Endothelial cell of umbilical vein (primary cell): Measurements from ENCODE around the gene FRMD4A. TPM values are rescaled to one million over a fixed set of nuclear protein-coding genes. Genes with fewer than 3 reads are reported as not detected.

Experiments
- BruUV-seq: library from RNA; stranded (reverse); fragments of 400-500 nt; replicated peaks from 2 replicates; lab custom pipeline; 2021; lab: Mats Ljungman, UMichigan
- CTCF ChIA-PET: fragments of 300-600, 350-600 bp; sonication (Branson Sonifier 250); formaldehyde crosslinking; loops from one replicate; lab custom pipeline; 2021; ENCODE audit warnings: antibody characterized with exemption, inconsistent platforms; lab: Charles Lee
- POLR2A ChIA-PET: fragments of 300-600, 350-600 bp; sonication (Branson Sonifier 250); formaldehyde crosslinking; loops from one replicate; lab custom pipeline; 2021; ENCODE audit warnings: antibody characterized with exemption, inconsistent platforms; lab: Charles Lee
- DNase-seq: peaks from one replicate; pipeline ENCODE4 v3.0.0-alpha.2; 2011; ENCODE audit warnings: low read depth, low spot score
- FAIRE-seq: peaks from 2 replicates; lab custom pipeline; 2011; peaks lifted over from hg19 to GRCh38; lab: Jason Lieb, UNC
- H2AFZ ChIP-seq: 2 replicates; pipeline ENCODE4 v1.6.0; 2012; ENCODE audit warnings: low read depth, low read length, control low read depth, inconsistent platforms
- H3K27ac ChIP-seq: 2 replicates; pipeline ENCODE4 v1.5.1; 2011; ENCODE audit warnings: low read depth, mild to moderate bottlenecking, control low read depth, low read length, moderate library complexity; ENCODE audit not compliant: insufficient read depth
- H3K27me3 ChIP-seq, 2 experiments: 2 replicates each; pipeline versions ENCODE4 v1.6.0 to v1.6.1; 2011; ENCODE audit warnings: low read length in 2 of 2, mixed read lengths in 1 of 2; ENCODE audit not compliant: control insufficient read depth in 2 of 2, insufficient read depth in 2 of 2
- H3K36me3 ChIP-seq, 2 experiments: 2 replicates in 1 of 2; 3 replicates in 1 of 2; pipeline ENCODE4 v1.5.1; 2011; ENCODE audit warnings: low read length in 2 of 2, mild to moderate bottlenecking in 1 of 2, moderate library complexity in 1 of 2; ENCODE audit not compliant: control insufficient read depth in 2 of 2, insufficient read depth in 2 of 2; ENCODE audit errors: extremely low read depth in 1 of 2
- H3K4me1 ChIP-seq: 3 replicates; pipeline ENCODE4 v1.5.1; 2011; ENCODE audit warnings: mild to moderate bottlenecking, low read length; ENCODE audit not compliant: control insufficient read depth, insufficient read depth; ENCODE audit errors: extremely low read depth
- H3K4me2 ChIP-seq: 2 replicates; pipeline ENCODE4 v1.6.1; 2011; ENCODE audit warnings: low read length, control low read depth, mixed read lengths; ENCODE audit not compliant: insufficient read depth
- H3K4me3 ChIP-seq, 3 experiments: fragments of 200-600 bp in 1 of 3; sonication (generic), shearing (Covaris generic) in 1 of 3; replicated peaks in 1 of 3; 2 replicates each; pipeline ENCODE4 v1.5.1; 2011 to 2016; ENCODE audit warnings: control low read depth in 3 of 3, low read length in 3 of 3, mild to moderate bottlenecking in 2 of 3, inconsistent platforms in 1 of 3, low read depth in 1 of 3, moderate library complexity in 1 of 3; ENCODE audit not compliant: insufficient read depth in 1 of 3
- H3K79me2 ChIP-seq: 2 replicates; pipeline ENCODE4 v1.6.0; 2012; ENCODE audit warnings: low read length, inconsistent platforms; ENCODE audit not compliant: control insufficient read depth, insufficient read depth
- H3K9ac ChIP-seq: replicated peaks from 2 replicates; pipeline ENCODE3; 2011; ENCODE audit warnings: low read length, control low read depth; ENCODE audit not compliant: insufficient read depth; ENCODE audit errors: extremely low read depth
- H3K9me1 ChIP-seq: replicated peaks from 3 replicates; pipeline ENCODE4 v1.6.0; 2011; ENCODE audit warnings: mild to moderate bottlenecking, low read length; ENCODE audit not compliant: control insufficient read depth, insufficient read depth; ENCODE audit errors: extremely low read depth
- H3K9me3 ChIP-seq: replicated peaks from 2 replicates; pipeline ENCODE4 v1.5.1; 2012; ENCODE audit warnings: low read length, inconsistent platforms; ENCODE audit not compliant: control insufficient read depth, insufficient read depth
- H4K20me1 ChIP-seq: replicated peaks from 2 replicates; pipeline ENCODE3; 2011; ENCODE audit warnings: mild to moderate bottlenecking, low read length; ENCODE audit not compliant: control insufficient read depth, insufficient read depth; ENCODE audit errors: extremely low read depth
- GATA2 ChIP-seq: IDR thresholded peaks from 2 replicates; pipeline ENCODE4 v1.7.0; 2011; ENCODE audit warnings: low read depth, mild to moderate bottlenecking, moderate library complexity, mixed read lengths, low read length; ENCODE audit not compliant: insufficient read length, insufficient read depth
- JUN ChIP-seq: IDR thresholded peaks from 2 replicates; pipeline ENCODE4 v1.6.1; 2011; ENCODE audit warnings: borderline replicate concordance, low read depth; ENCODE audit not compliant: insufficient read length, insufficient read depth
- MAX ChIP-seq: IDR thresholded peaks from 2 replicates; pipeline ENCODE4 v1.6.1; 2011; ENCODE audit not compliant: insufficient read depth, insufficient read length
- MYC ChIP-seq: IDR thresholded peaks from one replicate; pipeline ENCODE4 v1.6.1; 2011; ENCODE audit warnings: mild to moderate bottlenecking, low read depth, low read length
- POLR2A ChIP-seq: IDR thresholded peaks from 2 replicates; pipeline ENCODE4 v1.6.1; 2012; ENCODE audit warnings: low read depth, mild to moderate bottlenecking, control low read depth, low read length
- POLR2AphosphoS5 ChIP-seq: IDR thresholded peaks from 2 replicates; pipeline ENCODE4 v1.6.1; 2012; ENCODE audit warnings: low read depth, mild to moderate bottlenecking, control low read depth, low read length, moderate library complexity; ENCODE audit not compliant: insufficient read depth
- dilution Hi-C: fragments of 300-500 bp; cut with MboI; formaldehyde crosslinking; loops from one replicate; pipeline ENCODE4 v1.15.0; 2019; ENCODE audit warnings: low sequenced_read_pairs; ENCODE audit not compliant: extremely low pct_ligation_motif_present
- intact Hi-C: fragments of 100-400 bp; cut with micrococcal nuclease; formaldehyde crosslinking; loops from one replicate; pipeline ENCODE4 v1.10.0; 2022
- polyA plus RNA-seq, 4 experiments: library from polyadenylated mRNA; depleted of rRNA in 3 of 4; stranded (reverse) in 3 of 4; unstranded in 1 of 4; fragments of >200 nt; gene quantifications; 2 replicates each; pipeline versions ENCODE4 v1.2.1 to v1.2.3, GENCODE V29; 2011 to 2012; ENCODE audit warnings: missing spikeins in 1 of 4
- total RNA-seq: library from RNA; stranded (reverse); gene quantifications from 2 replicates; pipeline ENCODE4 v1.2.3, GENCODE V29; 2021

FRMD4A gene
- total and polyA plus RNA-seq, 2 donors (not counting 3 experiments of a cell fraction or from before 2014, with no cell fraction given), result 123 to 148 TPM

- intact Hi-C loops, result loop anchor here (5.0 kb wide), 1 partner anchor 50 kb away; no protein-coding TSS in a partner anchor
These were observed 218.7 kb downstream of the FRMD4A start for GRCh38 chr10:14112056-14112455.

DNA sequence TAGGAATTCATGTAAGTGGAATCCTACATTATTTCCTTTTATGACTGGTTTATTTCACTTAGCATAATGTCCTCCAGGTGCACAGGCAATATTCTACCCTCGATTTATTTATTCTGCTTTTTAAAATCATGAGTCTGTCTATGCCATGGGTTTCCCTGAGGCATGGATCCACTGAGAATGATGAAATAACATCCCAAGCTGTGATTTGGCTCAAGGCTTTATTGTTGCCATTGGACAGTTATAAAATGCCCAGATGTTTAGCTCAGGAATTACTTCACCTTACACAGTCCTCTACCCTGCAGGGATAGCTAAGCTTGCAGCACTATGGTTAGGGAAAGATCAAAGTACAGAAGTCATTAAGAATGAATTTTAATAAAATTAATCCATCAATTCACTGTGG is 219.5 kb downstream of the FRMD4A start:
- Histone ChIP-seq H3K27ac (no peak overlapping the region), H3K9ac (no peak overlapping the region), H3K27me3 (peaks cover 21 to 37% of the 10 kb centered on the region in 2 experiments), H2AFZ (no peak overlapping the region), H3K79me2 (no peaks in the 10 kb centered on the region), H3K4me1 (no peaks in the 10 kb centered on the region), H3K9me3 (no peaks in the 10 kb centered on the region), H3K9me1 (no peaks in the 10 kb centered on the region), H4K20me1 (no peaks in the 10 kb centered on the region), H3K4me2 (no peak overlapping the region), H3K4me3 (no peak overlapping the region), H3K36me3 (no peaks in the 10 kb centered on the region)
- DNase-seq, result no peak
- ChIA-PET CTCF (interaction anchor here (1.0 to 1.7 kb wide), 2 partner anchors 9 to 17 kb away, joined by 3 to 6 read pairs; no protein-coding TSS in a partner anchor), POLR2A (no interaction called here)
- dilution Hi-C loops (no loop called here), intact Hi-C loops (loop anchor here (5.0 kb wide), 1 partner anchor 51 kb away; no protein-coding TSS in a partner anchor)
- no TSS peak for BruUV-seq
- FAIRE-seq, result no peak
- TF ChIP-seq POLR2A (no peak), GATA2 (no peak), MYC (no peak)

More at GRCh38 chr10:14112056-14112455, 218.7 kb downstream of the FRMD4A start:
- no peaks in the 10 kb centered on the region for H3K9me3 ChIP-seq
- H3K4me3 ChIP-seq, result no peak overlapping the region
- H3K4me1 ChIP-seq, result no peaks in the 10 kb centered on the region
- BruUV-seq, result no TSS peak
- H3K4me2 ChIP-seq, result no peak overlapping the region
- CTCF ChIA-PET, result interaction anchor here (0.9 to 1.7 kb wide), 2 partner anchors 10 to 85 kb away, joined by 5 to 6 read pairs; no protein-coding TSS in a partner anchor
- FAIRE-seq, result no peak
- H3K27ac ChIP-seq, result no peak overlapping the region
- dilution Hi-C loops, result no loop called here
- no peaks in the 10 kb centered on the region for H3K79me2 ChIP-seq
- no peaks in the 10 kb centered on the region for H3K9me1 ChIP-seq
- no peaks in the 10 kb centered on the region for H3K36me3 ChIP-seq
- H4K20me1 ChIP-seq, result no peaks in the 10 kb centered on the region
- TF ChIP-seq JUN (no peak), POLR2AphosphoS5 (no peak), MAX (no peak)
- peaks cover 21 to 32% of the 10 kb centered on the region in 2 experiments for H3K27me3 ChIP-seq
- DNase-seq, result no peak
- POLR2A ChIA-PET, result no interaction called here
- H2AFZ ChIP-seq, result no peak overlapping the region
- H3K9ac ChIP-seq, result no peak overlapping the region
